GM18498 (cell line): Measurements from ENCODE around the gene SLC37A3.
"Not testable (repeated sequence)": the region's sequence is repeated elsewhere in the genome, so short reads cannot be mapped to it uniquely, and the experiment has no call there.

Experiments used
- ATAC-seq: cut with Tn5 transposase; IDR thresholded peaks from one replicate; pipeline ENCODE4 v1.9.1; 2021; ENCODE audit warnings: mild to moderate bottlenecking, moderate library complexity; ENCODE audit not compliant: unreplicated experiment

The SLC37A3 gene

DNA sequence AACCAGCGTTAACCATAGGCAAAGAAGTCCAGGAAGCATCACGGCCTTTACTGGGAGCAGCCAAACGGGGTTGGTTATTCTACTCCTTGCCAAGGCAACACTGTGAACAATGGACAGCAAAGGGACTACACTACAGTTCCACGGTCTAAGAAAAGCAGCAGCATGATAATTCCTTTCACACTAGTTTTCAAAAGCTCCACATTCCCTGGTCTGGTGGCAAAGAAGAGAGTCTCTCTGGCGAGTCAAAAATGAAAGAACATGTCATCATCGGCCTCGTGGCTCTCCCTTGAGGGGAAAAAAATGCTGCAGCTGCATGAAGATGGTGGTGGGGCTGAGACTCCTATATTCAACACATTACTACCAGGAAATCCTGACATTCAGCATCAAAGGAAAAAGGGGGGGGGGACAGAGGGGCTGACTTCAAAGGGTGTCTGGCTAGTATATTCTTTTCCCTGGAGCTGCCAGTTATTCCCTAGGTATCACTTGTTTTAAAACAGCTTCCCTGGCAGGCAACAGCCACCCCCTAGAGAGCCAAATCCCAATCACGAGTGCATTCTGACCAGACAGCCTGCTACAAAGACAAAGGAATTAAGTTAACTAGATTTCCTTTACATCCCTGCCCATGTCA is 49.1 kb downstream of the SLC37A3 start:
- no peak for ATAC-seq

DNA sequence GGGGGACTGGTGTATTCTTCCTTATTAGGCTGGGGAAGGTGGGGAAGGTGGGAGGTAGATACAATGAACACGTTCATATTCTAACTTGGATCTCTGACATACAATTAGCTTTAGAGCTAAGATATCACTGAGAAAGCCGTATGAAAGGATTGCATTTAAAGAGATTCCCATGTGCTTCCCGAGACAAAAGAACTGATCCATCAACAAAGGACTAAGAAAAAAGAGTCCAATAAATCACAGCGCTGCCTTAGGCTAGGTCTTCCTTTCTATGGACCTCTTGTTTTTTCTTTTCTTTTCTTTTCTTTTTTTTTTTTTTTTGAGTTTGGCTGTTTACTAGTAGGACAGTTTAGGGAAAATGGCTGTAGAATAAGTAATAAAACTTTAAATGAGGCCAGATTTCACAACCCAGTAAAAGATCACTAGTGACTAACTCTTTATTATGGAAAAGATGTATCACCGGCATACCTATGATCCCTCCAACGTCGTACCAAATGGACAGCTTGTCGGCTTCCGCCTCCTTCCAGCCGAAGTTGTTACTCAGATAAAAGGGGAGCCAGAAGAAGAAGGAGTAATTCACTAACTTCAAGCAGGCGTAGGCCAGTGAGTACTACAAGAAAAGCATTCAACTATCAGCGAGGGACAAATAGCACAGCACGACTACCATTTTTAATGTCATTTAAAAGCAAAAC is 50.0 kb downstream of the SLC37A3 start:
- no peak for ATAC-seq

DNA sequence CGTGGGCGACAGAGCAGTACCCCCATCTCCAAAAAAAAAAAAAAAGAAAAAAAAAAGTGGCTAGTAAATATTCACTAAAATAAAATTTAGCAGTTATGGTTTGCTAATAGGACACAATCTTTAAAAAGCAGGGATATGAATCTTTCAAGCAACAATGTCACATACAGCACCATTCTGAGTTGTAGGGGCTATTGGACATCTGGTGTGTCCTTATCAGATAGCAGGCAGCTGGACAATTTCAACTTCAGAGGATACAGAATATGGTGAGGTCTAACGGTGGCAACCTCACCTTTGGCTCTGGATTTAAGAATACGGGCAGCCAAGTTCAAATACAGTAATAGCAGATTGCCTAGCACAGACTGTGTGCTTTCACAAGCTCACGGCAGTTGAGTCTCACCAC is 51.1 kb downstream of the SLC37A3 start:
- no peak for ATAC-seq

DNA sequence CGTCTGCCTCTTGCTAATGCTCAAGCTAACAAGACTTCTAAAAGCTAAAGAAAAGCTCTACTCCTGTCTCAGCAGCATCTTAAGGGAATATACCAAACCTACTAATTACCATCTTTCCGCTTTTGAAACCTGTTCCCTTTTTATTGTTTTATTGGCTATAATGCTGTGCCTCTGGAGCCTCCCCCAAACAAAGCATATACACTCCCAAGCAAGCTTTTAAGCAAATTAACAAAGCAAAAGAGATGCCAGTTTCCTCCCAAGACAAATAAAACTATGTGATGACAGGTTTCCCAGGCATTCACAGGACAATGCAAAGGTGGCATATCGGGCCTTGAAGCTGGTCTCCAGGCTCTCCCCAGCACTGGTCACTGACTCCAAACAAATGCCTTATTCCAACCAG is 52.9 kb downstream of the SLC37A3 start:
- no peak for ATAC-seq

DNA sequence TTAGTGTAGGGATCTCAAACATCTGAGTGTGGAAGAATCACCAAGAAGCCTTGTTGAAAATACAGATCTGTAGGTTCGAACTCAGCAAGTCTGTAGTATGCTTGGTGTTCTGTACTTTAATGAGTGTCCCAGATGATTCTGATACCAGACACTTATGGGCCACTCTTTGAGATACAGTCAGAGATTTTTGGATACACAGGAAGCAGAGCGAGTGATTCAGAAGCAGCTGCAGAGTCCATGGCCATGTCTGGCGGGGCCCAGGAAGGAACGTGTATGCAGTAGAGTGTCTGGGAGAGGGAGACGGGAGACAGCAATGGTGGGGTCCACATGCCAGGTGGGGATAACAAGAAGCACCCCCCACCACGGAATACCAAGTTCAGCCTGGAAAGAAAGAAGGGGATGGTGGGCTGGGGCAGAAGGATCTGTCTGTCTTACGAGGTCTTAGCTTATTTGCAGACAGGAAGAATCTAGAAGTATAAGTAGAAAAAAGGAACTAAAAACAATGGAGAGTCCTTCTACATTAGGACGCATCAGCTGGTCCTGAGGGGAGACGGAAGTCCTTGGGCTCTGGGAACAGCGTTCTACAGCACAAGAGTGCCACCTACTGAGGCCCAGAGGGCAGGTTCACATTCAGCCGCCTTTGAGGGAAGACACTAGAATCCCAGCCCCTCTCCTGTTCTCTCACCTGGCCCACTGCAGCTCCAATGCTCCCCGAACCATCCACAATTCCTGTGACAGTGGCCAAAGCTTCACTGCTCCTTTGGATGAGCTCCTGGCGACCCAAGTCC is 55.4 kb downstream of the SLC37A3 start:
- no peak for ATAC-seq

DNA sequence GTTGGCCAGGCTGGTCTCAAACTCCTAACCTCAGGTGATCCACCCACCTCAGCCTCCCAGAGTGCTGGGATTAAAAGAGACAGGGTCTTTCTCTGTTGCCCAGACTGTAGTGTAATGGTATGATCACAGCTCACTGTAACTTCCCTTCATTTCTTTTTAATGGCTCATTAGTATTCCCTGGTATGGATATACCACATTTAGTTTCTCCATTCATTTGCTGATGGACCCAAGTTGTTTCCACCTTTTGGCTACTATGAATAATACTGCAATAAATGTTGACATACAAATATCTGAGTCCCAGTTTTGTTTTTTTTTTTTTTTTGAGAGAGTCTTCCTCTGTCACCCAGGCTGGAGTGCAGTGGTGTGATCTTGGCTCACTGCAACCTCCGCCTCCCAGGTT is 59.4 kb downstream of the SLC37A3 start:
- ATAC-seq: not testable (repeated sequence)

DNA sequence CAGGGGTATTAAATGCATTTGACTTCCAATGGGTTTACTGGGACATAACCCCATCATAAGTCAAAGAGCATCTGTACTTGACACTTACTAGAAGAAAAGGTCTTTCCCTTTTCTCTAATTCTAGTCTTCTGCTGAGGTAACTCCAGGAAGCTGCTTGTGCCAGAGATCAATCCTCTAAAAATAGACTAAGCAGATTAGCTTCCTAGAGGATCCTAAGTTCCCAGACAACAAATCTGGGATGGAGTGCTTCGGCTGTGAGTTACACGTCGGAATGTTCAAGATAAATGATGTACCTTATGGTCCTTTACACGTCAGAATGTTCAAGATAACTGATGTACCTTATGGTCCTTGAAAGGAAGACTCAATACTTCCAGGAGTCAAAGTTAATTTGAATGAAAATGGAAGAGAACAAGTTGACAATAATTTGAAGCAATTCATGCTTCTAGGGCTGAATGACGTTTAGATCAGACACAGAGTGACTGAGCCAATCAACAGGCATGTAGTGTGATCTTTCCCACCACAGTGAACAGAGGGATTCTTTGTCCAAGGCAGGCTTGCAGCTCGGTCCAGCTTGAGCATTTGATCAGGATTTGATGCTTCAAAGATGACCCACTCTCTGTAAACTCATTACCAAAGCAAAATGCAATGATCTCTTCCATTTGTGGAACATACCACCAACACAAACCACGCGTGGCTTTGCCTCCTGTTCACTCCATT is 63.8 kb downstream of the SLC37A3 start:
- no peak for ATAC-seq

DNA sequence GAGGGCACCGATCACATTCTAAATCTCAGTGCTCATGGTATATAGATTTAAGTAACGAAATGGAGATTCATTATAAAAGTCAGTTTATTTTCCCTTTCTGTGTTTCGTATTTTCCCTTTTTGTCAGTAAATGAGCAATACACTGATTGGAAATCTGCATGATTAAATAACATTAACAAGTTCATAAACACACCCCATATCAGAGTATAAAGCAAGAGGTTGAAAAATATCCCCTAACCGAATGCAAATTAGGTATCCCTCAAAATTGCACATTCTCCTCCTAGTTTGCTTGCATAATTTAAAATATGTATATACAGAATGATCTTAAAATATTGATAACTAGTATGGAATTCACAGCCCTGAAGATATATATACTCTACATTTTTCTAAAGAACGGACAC is 64.6 kb downstream of the SLC37A3 start:
- no peak for ATAC-seq

DNA sequence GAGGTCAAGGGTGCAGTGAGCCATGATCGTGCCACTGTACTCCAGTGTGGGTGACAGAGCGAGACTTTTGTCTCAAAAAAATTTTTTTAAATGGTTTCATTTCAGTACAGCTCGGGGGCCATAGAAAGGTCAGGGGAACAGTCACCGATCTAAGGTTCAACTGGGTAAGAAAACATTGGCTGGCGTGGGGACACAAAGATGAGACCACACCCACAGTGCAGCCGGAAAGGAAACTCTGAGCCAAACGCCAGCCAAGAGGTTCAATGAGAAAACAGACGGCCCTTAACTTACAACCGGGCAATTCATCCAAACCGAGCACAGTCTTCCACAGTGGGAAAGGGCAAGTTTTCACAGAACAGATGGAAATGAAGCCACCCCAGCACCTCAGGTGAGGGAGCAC is 65.1 kb downstream of the SLC37A3 start:
- no peak for ATAC-seq

DNA sequence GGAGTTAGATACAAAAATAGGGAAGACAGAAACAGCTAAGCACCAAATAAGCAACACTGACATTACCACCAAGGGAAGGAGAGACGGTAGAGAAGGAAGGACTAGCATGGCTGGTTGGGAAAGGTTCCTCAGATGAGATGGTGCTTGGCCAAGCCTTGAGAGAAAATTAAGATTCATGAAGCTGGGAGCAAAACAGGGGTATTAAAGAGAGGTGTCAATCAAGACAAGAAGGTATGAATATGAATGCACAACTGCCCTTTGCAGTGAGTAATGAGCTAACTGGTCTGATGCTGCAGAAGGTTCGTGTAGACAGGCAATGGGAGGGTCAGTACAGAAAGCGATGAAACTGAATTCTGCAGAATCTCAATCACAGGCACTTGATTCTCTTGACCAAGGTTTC is 67.7 kb downstream of the SLC37A3 start:
- ATAC-seq: no peak

DNA sequence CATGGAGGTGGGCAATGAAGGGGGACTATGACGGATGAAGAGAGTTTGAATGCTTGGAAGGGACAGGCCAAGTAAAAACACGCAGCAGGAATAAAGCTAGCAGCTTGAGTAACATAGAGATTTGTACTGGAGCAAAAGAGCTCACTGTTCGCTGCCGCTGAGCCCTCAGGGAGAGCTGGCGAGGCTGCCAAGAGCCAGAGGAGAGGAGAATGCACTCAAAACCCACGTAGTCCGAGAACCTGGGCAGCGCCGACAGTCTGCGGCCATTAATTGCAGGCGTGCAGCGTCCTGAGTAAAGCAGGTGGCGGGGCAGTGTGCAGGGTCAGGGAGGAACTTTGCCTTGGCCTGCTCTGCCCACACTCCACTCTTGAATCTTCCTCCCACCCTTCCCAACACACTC is 68.2 kb downstream of the SLC37A3 start:
- ATAC-seq: no peak

DNA sequence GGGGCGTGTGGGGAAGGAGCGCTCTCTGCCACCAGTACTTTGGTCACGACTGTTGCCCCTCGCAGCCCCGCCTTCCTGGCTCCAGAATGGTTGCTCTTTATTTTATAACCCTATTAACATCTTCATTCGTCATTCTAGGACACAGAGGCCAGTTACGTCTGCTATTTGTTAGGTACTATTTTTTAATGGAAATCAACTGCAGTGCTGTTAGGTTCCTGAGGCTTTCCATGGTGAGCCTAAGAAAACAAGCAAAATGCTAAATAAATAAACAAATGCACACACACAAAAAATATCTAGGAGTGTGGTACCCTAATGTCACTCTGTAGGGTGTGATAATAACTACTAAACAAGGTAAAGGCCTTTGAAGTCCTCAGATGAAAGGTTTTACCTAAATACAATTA is 71.1 kb downstream of the SLC37A3 start:
- ATAC-seq: no peak

DNA sequence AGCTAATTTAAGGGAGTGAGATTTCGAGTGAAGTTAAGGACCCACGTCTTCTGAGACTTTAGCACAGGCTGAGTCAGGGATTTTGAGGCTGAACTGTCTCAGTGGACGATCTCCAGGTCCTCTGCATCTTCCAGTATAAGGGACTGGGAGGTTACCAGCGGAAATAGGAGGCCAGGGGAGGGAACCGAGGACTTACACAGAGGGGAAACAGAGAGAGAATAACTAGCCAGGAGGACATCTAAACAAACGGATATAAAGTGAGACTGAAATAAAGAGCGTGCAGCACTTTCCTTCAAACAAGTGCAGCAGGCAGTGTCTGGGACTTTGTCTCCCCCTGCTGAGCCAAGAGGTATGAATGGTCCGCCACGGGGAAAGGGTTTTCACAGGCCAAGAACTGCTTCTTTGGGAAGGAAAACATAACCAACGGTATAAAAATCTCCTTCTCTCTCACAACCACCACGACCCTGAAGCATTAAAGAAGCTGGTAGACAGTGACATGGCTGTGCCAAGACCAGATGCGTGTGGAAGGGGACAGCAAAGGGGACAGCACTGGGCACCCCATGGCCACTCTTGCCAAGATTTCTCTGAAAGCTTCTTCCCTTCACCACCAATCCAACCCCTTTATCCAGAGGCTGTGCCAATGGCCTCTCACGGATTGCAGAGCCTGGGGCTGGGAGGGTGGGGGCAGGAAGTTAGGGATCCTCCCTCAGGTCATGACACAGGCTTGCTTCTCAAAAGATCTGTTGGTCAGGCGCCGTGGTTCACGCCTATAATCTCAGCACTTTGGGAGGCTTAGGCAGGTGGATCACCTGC is 72.0 kb downstream of the SLC37A3 start:
- ATAC-seq: no peak

DNA sequence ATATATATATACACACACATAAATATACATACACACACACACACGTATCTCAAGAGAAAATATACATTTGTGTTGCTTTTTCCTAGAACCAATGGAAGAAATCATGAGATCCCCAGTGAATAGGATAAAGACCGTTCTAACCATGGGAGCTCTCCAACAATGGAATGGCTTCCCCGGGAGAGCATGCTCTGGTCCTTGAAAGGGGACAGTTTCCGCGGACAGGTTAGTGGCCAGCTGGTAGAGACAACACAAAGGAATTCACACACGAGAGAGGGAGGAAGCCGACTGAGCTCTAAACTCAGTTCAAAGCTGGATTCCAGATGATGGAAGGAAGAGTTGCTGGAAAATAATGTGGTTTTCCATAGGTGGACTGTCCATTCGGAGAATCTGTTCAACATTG is 72.7 kb downstream of the SLC37A3 start:
- no peak for ATAC-seq

DNA sequence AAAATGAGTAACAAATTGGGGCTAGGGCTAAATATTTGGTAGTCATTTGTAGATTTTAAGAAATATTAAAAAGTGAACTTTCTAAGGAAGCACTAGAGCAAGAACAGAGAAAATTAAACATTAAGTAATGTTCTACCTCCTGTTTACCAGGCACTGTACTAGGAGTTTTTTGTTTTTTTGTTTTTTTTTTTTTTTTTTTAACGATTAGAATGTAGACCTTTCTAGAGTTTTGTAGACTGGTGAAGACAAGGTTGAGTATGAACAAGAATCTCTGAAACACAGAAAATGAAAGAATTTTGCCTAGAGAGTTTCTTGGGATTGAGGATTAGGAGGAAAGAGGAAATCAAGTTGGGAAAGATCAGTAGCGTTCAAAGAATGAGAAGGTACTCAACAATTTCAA is 73.6 kb downstream of the SLC37A3 start:
- no peak for ATAC-seq

DNA sequence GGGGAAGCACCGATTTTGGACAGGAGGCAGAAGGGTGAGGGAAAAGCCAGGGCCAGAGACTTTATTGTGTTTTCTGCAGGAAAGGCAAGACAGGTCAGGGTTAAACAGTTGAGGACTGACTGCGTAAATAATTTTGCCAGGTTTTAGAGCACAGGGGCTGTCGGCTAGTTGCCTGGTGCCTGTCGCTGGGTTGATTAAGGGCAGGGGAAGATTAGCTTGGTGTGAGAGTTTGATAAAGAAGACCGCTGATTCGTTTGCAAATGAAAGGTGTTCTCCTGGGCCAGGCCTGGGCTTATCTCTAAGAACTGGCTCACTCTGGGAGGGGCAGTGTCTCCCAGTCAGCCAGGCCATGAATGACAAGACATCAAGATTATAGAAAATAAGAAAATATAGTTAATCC is 75.6 kb downstream of the SLC37A3 start:
- ATAC-seq: no peak

DNA sequence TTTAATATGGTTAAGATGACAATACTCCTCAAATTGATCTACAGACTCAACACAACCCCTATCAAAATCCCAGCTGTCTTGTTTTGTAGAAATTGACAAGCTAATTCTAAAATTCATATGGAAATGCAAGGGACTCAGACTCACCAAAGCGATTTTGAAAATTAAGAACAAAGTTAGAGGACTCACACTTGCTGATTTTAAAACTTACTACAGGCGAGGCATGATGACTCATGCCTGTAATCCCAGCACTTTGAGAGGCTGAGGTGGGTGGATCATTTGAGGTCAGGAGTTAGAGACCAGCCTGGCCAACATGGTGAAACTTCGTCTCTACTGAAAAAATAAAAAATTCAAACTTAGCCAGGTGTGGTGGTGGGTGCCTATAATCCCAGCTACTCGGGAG is 78.3 kb downstream of the SLC37A3 start:
- not testable (repeated sequence) for ATAC-seq

DNA sequence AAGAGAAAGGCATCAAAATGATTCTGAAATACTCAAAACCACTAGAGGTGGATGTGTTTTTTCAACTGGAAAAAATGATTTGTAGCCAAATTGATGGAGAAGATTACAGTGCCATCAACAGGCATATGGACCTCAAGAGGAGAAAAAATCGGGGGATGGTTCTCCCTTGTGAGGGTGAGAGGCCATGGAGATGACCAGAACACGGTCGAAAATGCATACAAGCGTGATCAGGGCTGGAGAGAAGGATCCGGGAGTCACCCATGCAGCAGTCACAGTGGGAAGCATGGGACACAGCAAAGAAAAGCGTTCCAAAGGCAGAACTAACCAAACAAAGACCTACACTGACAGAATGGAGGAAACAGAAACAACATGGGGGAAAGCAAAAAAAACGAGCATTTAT is 80.3 kb downstream of the SLC37A3 start:
- ATAC-seq: no peak

DNA sequence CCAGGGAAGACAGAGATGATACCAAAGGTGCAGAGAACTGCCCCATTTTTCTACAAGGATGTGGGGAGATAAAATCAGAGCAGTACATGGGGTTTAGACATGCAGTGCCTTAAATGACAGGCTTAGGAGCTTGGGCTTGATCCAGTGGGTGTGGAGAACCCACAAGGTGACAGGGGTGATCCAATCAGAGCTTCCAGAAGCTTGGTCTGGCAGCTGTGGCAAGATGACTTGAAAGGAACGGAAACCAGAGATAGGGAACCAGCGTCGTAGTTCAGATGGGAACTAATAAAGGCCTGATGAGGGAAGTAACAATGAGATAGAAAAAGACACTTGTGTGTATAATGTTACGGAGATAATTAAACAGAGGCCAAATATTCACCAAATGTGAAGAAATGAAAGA is 80.7 kb downstream of the SLC37A3 start:
- ATAC-seq: no peak

DNA sequence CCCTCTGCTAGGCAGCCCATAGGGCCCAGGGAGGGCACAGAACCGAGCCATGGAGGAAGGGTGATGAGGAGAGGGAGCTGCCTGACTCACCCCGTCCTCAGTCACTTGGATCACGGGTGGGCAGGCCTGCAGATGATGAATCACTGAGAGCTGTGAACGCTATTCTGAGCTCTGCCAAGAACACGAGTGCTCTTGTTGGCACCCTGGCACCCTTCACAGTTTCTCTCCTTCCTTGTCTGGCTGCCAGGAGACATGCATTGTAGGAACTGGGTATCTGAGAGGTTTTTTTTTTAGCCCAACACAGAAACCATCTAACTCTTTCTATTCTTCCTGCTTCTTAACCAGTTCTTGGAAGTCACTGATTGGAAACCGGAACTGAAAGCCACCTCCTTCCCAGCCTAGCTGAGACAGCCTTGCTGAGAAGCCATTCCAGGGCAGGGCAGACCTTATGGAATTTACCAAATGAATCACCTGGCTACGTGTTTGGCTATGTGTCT is 82.1 kb downstream of the SLC37A3 start:
- ATAC-seq: no peak
